ENCODE measurements around the gene IMPA2. TPM values are rescaled to one million over a fixed set of nuclear protein-coding genes. Genes with fewer than 3 reads are reported as not detected.
A peak's percentile ranks its signal among the peaks of the same experiment; 100 is the strongest.

The IMPA2 gene
- total RNA-seq, 1 donor from 2014 or later = 54.2 TPM

- no peaks in the 10 kb centered on the region for H3K4me1 ChIP-seq
- ATAC-seq (no peak), DNase-seq (no peak)
- H3K4me3 ChIP-seq = no peak overlapping the region
- H3K36me3 ChIP-seq = no peaks in the 10 kb centered on the region
- intact Hi-C loops (cut with DNase I) = no loop called here
- no peaks in the 10 kb centered on the region for H3K9me3 ChIP-seq
- TF ChIP-seq CTCF (IDR thresholded peaks at IDR 0.05) = no peak
- no peak overlapping the region for H3K27ac ChIP-seq
- no peaks in the 10 kb centered on the region for H3K27me3 ChIP-seq (ENCODE audit: low read depth)
Measured at GRCh38 chr18:12061685-12062084, 80.4 kb downstream of the IMPA2 start.

- intact Hi-C loops (cut with DNase I) = no loop called here
- DNase-seq = no peak
- ATAC-seq = no peak
- H3K4me1 ChIP-seq = no peaks in the 10 kb centered on the region
- H3K4me3 ChIP-seq = no peak overlapping the region
- H3K36me3 ChIP-seq = no peaks in the 10 kb centered on the region
- TF ChIP-seq CTCF (IDR thresholded peaks at IDR 0.05) = no peak
- H3K27me3 ChIP-seq (ENCODE audit: low read depth) = no peaks in the 10 kb centered on the region
- H3K27ac ChIP-seq = no peak overlapping the region
- H3K9me3 ChIP-seq = no peaks in the 10 kb centered on the region
Measured at GRCh38 chr18:12062974-12063373, 81.7 kb downstream of the IMPA2 start.

- H3K27ac ChIP-seq = no peak overlapping the region
- H3K36me3 ChIP-seq = no peaks in the 10 kb centered on the region
- no peaks in the 10 kb centered on the region for H3K9me3 ChIP-seq
- DNase-seq (no peak), ATAC-seq (peak in 1 of 2 donors; percentile 15)
- intact Hi-C loops (cut with DNase I) = no loop called here
- TF ChIP-seq CTCF (IDR thresholded peaks at IDR 0.05) = no peak
- no peaks in the 10 kb centered on the region for H3K27me3 ChIP-seq (ENCODE audit: low read depth)
- no peak overlapping the region for H3K4me3 ChIP-seq
- no peaks in the 10 kb centered on the region for H3K4me1 ChIP-seq
Measured at GRCh38 chr18:12064086-12064763, 82.9 kb downstream of the IMPA2 start.

GRCh38 chr18:12065397-12065796 lies 84.1 kb downstream of the IMPA2 start:
- intact Hi-C loops (cut with DNase I) = no loop called here
- H3K4me1 ChIP-seq = no peaks in the 10 kb centered on the region
- H3K9me3 ChIP-seq = no peaks in the 10 kb centered on the region
- no peak overlapping the region for H3K4me3 ChIP-seq
- no peak overlapping the region for H3K27ac ChIP-seq
- ATAC-seq (no peak), DNase-seq (no peak)
- TF ChIP-seq CTCF (IDR thresholded peaks at IDR 0.05) = no peak
- no peaks in the 10 kb centered on the region for H3K36me3 ChIP-seq
- no peaks in the 10 kb centered on the region for H3K27me3 ChIP-seq (ENCODE audit: low read depth)

GRCh38 chr18:12066910-12067511 lies 85.7 kb downstream of the IMPA2 start:
- H3K4me3 ChIP-seq = no peak overlapping the region
- peak; percentile 17 to 28 for ATAC-seq
- TF ChIP-seq CTCF (IDR thresholded peaks at IDR 0.05) = no peak
- no peaks in the 10 kb centered on the region for H3K9me3 ChIP-seq
- H3K4me1 ChIP-seq = no peaks in the 10 kb centered on the region
- H3K27ac ChIP-seq = no peak overlapping the region
- no peaks in the 10 kb centered on the region for H3K27me3 ChIP-seq (ENCODE audit: low read depth)
- no peaks in the 10 kb centered on the region for H3K36me3 ChIP-seq
- intact Hi-C loops (cut with DNase I) = no loop called here
- DNase-seq = no peak
